ENCODE results near the gene ZFP36L1.

DNA sequence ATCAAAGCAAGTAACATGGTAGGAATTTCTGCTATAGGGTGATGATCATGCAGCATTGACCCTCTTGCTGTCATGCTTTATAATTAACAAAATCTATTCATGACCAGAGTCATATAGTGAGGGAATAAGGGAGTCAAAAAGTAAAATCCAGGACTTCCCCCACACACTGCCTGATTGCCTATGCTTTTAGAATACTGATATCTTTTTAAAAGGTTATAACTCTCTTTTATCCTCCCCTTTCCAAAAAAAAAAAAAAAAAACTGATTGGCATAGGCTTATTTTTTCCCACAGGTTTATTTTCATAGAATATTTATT lies 51.4 kb downstream of the ZFP36L1 start:
- no peak for TF ChIP-seq TAF1 (IDR thresholded peaks at IDR 0.05; ENCODE audit: borderline replicate concordance, low read depth, low read length)
- TF ChIP-seq POLR2A (IDR thresholded peaks at IDR 0.05; ENCODE audit: low read depth, low read length): no peak

Data from GM12892 (cell line).